ENCODE results near the gene KRT36. TPM values are rescaled to one million over a fixed set of nuclear protein-coding genes. Genes with fewer than 3 reads are reported as not detected.

KRT36 gene
- total RNA-seq, 6 donors from 2014 or later = not detected

DNA sequence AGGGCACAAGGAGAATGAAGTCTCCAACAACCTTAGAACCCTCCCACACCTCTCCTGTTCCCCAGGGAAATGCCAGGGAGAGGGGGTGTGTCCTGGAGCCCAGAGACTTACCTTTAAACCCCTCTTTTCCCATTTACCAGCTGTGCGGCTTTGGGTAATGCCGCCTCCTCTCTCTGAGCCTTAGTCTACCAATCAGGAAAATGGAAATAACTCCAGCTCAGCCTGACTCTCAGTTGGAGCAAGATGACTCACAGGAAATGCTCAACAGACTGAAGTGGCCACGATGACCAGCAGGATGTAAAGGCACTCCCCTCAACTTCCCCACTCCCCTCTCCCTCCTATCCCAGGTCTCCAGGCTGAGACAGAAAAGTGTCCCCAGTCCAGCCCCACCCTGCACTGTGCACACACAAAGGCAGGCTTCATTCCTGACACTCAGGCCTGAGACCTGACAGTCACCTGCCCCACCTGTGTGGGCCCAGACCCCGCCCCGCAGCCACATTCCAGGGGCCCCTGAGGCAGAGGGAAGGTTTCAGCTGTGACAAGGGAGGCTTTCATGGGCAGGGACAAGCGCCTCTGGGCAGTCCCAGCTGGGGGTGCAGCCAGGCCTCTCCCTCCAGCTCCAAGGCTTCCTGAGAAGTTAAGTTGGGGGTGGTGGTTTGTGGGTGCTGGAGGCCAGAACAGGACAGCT lies 32.0 kb upstream of the KRT36 start:
- ATAC-seq (ENCODE audit: low FRiP score in 2 of 2) (peak; percentile 62 to 91), DNase-seq (peak; percentile 90 to 91)
- H3K36me3 ChIP-seq = peaks cover 0 to 5% (median 0%) of the 10 kb centered on the region in 4 donors
- WGBS, 2 donors = 58 to 95% methylated on average over 2 to 6 of the region's 6 CpGs
- peaks cover 5 to 45% (median 15%) of the 10 kb centered on the region in 4 donors for H3K4me1 ChIP-seq
- peak overlapping the region; percentile 39 to 80 (median 65) for H3K27ac ChIP-seq
- no peak for TF ChIP-seq CTCF (IDR thresholded peaks at IDR 0.05)
- peak in 1 of 4 donors; percentile 30 for TF ChIP-seq EP300 (IDR thresholded peaks at IDR 0.05)
- TF ChIP-seq POLR2A (IDR thresholded peaks at IDR 0.05) = peak in 2 of 4 donors; percentile 10 to 41
- TF ChIP-seq POLR2AphosphoS5 (IDR thresholded peaks at IDR 0.05) = peak; percentile 18 to 51
- H3K27me3 ChIP-seq = no peaks in the 10 kb centered on the region
- no peak overlapping the region for H3K4me3 ChIP-seq
- no peaks in the 10 kb centered on the region for H3K9me3 ChIP-seq

GRCh38 chr17:41520821-41521521 lies 31.3 kb upstream of the KRT36 start:
- H3K27me3 ChIP-seq = no peaks in the 10 kb centered on the region
- H3K36me3 ChIP-seq = peaks cover 0 to 5% (median 0%) of the 10 kb centered on the region in 4 donors
- peaks cover 5 to 45% (median 17%) of the 10 kb centered on the region in 4 donors for H3K4me1 ChIP-seq
- WGBS, 2 donors = 45 to 71% methylated on average over 7 to 10 of the region's 10 CpGs
- H3K9me3 ChIP-seq = no peaks in the 10 kb centered on the region
- H3K4me3 ChIP-seq = no peak overlapping the region
- TF ChIP-seq POLR2AphosphoS5 (IDR thresholded peaks at IDR 0.05) = no peak
- TF ChIP-seq EP300 (IDR thresholded peaks at IDR 0.05) = no peak
- no peak for TF ChIP-seq CTCF (IDR thresholded peaks at IDR 0.05)
- TF ChIP-seq POLR2A (IDR thresholded peaks at IDR 0.05) = no peak
- DNase-seq = peak in 1 of 2 donors; percentile 67
- H3K27ac ChIP-seq = peak overlapping the region; percentile 39 to 80 (median 65)
- ATAC-seq (ENCODE audit: low FRiP score in 2 of 2) = no peak

- Histone ChIP-seq H3K9me3 (no peaks in the 10 kb centered on the region), H3K4me1 (peaks cover 5 to 45% (median 17%) of the 10 kb centered on the region in 4 donors), H3K27ac (peak overlapping the region in 3 of 4 donors; percentile 21 to 55 (median 39)), H3K36me3 (peaks cover 0 to 5% (median 0%) of the 10 kb centered on the region in 4 donors), H3K27me3 (no peaks in the 10 kb centered on the region), H3K4me3 (no peak overlapping the region)
- DNase-seq (peak in 1 of 2 donors; percentile 88), ATAC-seq (ENCODE audit: low FRiP score in 2 of 2) (peak in 1 of 2 donors; percentile 9)
- 63% methylated on average over 10 of the region's 11 CpGs; no CpG with 5 or more reads in 1 of the 2 donors for WGBS, 2 donors
- TF ChIP-seq POLR2AphosphoS5 (IDR thresholded peaks at IDR 0.05) (no peak), EP300 (IDR thresholded peaks at IDR 0.05) (no peak), POLR2A (IDR thresholded peaks at IDR 0.05) (peak in 1 of 4 donors; percentile 13)
These were observed 30.0 kb upstream of the KRT36 start for GRCh38 chr17:41519501-41520224.

- H3K4me1 ChIP-seq = peaks cover 5 to 43% (median 17%) of the 10 kb centered on the region in 4 donors
- ATAC-seq (ENCODE audit: low FRiP score in 2 of 2) (no peak), DNase-seq (no peak)
- TF ChIP-seq POLR2AphosphoS5 (IDR thresholded peaks at IDR 0.05) = no peak
- no peak for TF ChIP-seq POLR2A (IDR thresholded peaks at IDR 0.05)
- no peak for TF ChIP-seq CTCF (IDR thresholded peaks at IDR 0.05)
- TF ChIP-seq EP300 (IDR thresholded peaks at IDR 0.05) = no peak
- WGBS, 2 donors = 60 to 65% methylated on average over 7 to 8 of the region's 8 CpGs
- no peaks in the 10 kb centered on the region for H3K27me3 ChIP-seq
- H3K27ac ChIP-seq = peak within 1 kb of the TSS in 2 of 4 donors; percentile 21 to 24
- no peak within 1 kb of the TSS for H3K4me3 ChIP-seq
- H3K9me3 ChIP-seq = no peaks in the 10 kb centered on the region
- no peaks in the 10 kb centered on the region for H3K36me3 ChIP-seq
These were observed 29.2 kb upstream of the KRT36 start, which contains the start of gene KRT15 for GRCh38 chr17:41518789-41519449. TSS of gene KRT15 (minus strand) at chr17:41518890. CDS start at chr17:41518827, 63 bp downstream.

Measured in upper lobe of left lung (tissue), 6 donors.